IgD-negative memory B cell (primary cell): ENCODE results near the gene PGM3. TPM values are rescaled to one million over a fixed set of nuclear protein-coding genes. Genes with fewer than 3 reads are reported as not detected.

ENCODE experiments used
- H3K27ac Mint-ChIP-seq, 3 donors: one replicate each; pipeline ENCODE4 v1.8.0; 2020 to 2022; ENCODE audit warnings: mild to moderate bottlenecking in 3 of 3, mixed read lengths in 3 of 3, moderate library complexity in 1 of 3
- H3K27me3 Mint-ChIP-seq: one replicate; pipeline ENCODE4 v1.8.0; 2021; ENCODE audit warnings: mixed read lengths
- H3K36me3 Mint-ChIP-seq: one replicate; pipeline ENCODE4 v1.8.0; 2020; ENCODE audit warnings: mild to moderate bottlenecking, mixed read lengths
- H3K4me1 Mint-ChIP-seq, 3 donors: one replicate each; pipeline ENCODE4 v1.8.0; 2020 to 2022; ENCODE audit warnings: mixed read lengths in 3 of 3, mild to moderate bottlenecking in 1 of 3
- H3K4me3 Mint-ChIP-seq, 4 donors: one replicate each; pipeline ENCODE4 v1.8.0; 2020 to 2022; ENCODE audit warnings: mild to moderate bottlenecking in 4 of 4, mixed read lengths in 4 of 4, moderate library complexity in 3 of 4
- H3K9me3 Mint-ChIP-seq, 3 donors: one replicate each; pipeline ENCODE4 v1.8.0; 2020 to 2021; ENCODE audit warnings: mixed read lengths in 3 of 3, mild to moderate bottlenecking in 1 of 3
- polyA plus RNA-seq: library from polyadenylated mRNA; unstranded; fragments of 300-500 nt; fragmentation: Illumina TruSeq; gene quantifications from one replicate; pipeline ENCODE4 v1.2.3, GENCODE V29; 2021

The PGM3 gene
- polyA plus RNA-seq, 1 donor from 2014 or later: 11.6 TPM

GRCh38 chr6:83155794-83156193, 37.3 kb downstream of the PGM3 start:
- H3K27me3 Mint-ChIP-seq: no peaks in the 10 kb centered on the region
- H3K4me3 Mint-ChIP-seq: no peak overlapping the region
- H3K4me1 Mint-ChIP-seq: no peaks in the 10 kb centered on the region
- H3K36me3 Mint-ChIP-seq: peaks cover 5% of the 10 kb centered on the region
- H3K9me3 Mint-ChIP-seq: no peaks in the 10 kb centered on the region
- no peak overlapping the region for H3K27ac Mint-ChIP-seq

GRCh38 chr6:83153883-83154521, 39.1 kb downstream of the PGM3 start:
- H3K36me3 Mint-ChIP-seq: no peaks in the 10 kb centered on the region
- no peak overlapping the region for H3K4me3 Mint-ChIP-seq
- no peaks in the 10 kb centered on the region for H3K9me3 Mint-ChIP-seq
- H3K27me3 Mint-ChIP-seq: no peaks in the 10 kb centered on the region
- no peaks in the 10 kb centered on the region for H3K4me1 Mint-ChIP-seq
- H3K27ac Mint-ChIP-seq: no peak overlapping the region

GRCh38 chr6:83152913-83153312, 40.2 kb downstream of the PGM3 start:
- no peaks in the 10 kb centered on the region for H3K9me3 Mint-ChIP-seq
- H3K4me1 Mint-ChIP-seq: no peaks in the 10 kb centered on the region
- H3K36me3 Mint-ChIP-seq: no peaks in the 10 kb centered on the region
- H3K27ac Mint-ChIP-seq: no peak overlapping the region
- H3K4me3 Mint-ChIP-seq: no peak overlapping the region
- no peaks in the 10 kb centered on the region for H3K27me3 Mint-ChIP-seq

GRCh38 chr6:83151114-83151513, 42.0 kb downstream of the PGM3 start:
- Mint-ChIP-seq H3K27ac (no peak overlapping the region), H3K36me3 (no peaks in the 10 kb centered on the region), H3K4me3 (no peak overlapping the region)

GRCh38 chr6:83138758-83139157, 54.3 kb downstream of the PGM3 start:
- Mint-ChIP-seq H3K4me3 (no peak overlapping the region), H3K27me3 (no peaks in the 10 kb centered on the region), H3K27ac (no peak overlapping the region), H3K36me3 (peaks cover 7% of the 10 kb centered on the region), H3K9me3 (no peaks in the 10 kb centered on the region), H3K4me1 (no peaks in the 10 kb centered on the region)

More at GRCh38 chr6:83151114-83151513, 42.0 kb downstream of the PGM3 start:
- Mint-ChIP-seq H3K27me3 (no peaks in the 10 kb centered on the region), H3K4me1 (no peaks in the 10 kb centered on the region), H3K9me3 (no peaks in the 10 kb centered on the region)

GRCh38 chr6:83138118-83138722, 54.8 kb downstream of the PGM3 start:
- H3K27me3 Mint-ChIP-seq: no peaks in the 10 kb centered on the region
- H3K4me1 Mint-ChIP-seq: no peaks in the 10 kb centered on the region
- H3K4me3 Mint-ChIP-seq: no peak overlapping the region
- no peaks in the 10 kb centered on the region for H3K9me3 Mint-ChIP-seq
- peaks cover 3% of the 10 kb centered on the region for H3K36me3 Mint-ChIP-seq
- H3K27ac Mint-ChIP-seq: no peak overlapping the region

- Mint-ChIP-seq H3K36me3 (peaks cover 6% of the 10 kb centered on the region), H3K27me3 (no peaks in the 10 kb centered on the region), H3K4me1 (no peaks in the 10 kb centered on the region), H3K4me3 (no peak overlapping the region), H3K27ac (no peak overlapping the region), H3K9me3 (no peaks in the 10 kb centered on the region)
These were observed 60.9 kb downstream of the PGM3 start for GRCh38 chr6:83132121-83132520.

GRCh38 chr6:83127976-83128375, 65.1 kb downstream of the PGM3 start:
- Mint-ChIP-seq H3K36me3 (peaks cover 6% of the 10 kb centered on the region), H3K4me3 (no peak overlapping the region), H3K27me3 (no peaks in the 10 kb centered on the region), H3K4me1 (no peaks in the 10 kb centered on the region), H3K27ac (no peak overlapping the region), H3K9me3 (no peaks in the 10 kb centered on the region)

- H3K27me3 Mint-ChIP-seq: no peaks in the 10 kb centered on the region
- H3K4me3 Mint-ChIP-seq: no peak overlapping the region
- H3K4me1 Mint-ChIP-seq: no peaks in the 10 kb centered on the region
- H3K36me3 Mint-ChIP-seq: peaks cover 6% of the 10 kb centered on the region
- H3K9me3 Mint-ChIP-seq: no peaks in the 10 kb centered on the region
- H3K27ac Mint-ChIP-seq: no peak overlapping the region
These were observed 65.8 kb downstream of the PGM3 start for GRCh38 chr6:83127258-83127657.

- H3K27me3 Mint-ChIP-seq: no peaks in the 10 kb centered on the region
- no peak overlapping the region for H3K4me3 Mint-ChIP-seq
- no peaks in the 10 kb centered on the region for H3K9me3 Mint-ChIP-seq
- H3K4me1 Mint-ChIP-seq: no peaks in the 10 kb centered on the region
- H3K36me3 Mint-ChIP-seq: peaks cover 6% of the 10 kb centered on the region
- no peak overlapping the region for H3K27ac Mint-ChIP-seq
These were observed 66.3 kb downstream of the PGM3 start for GRCh38 chr6:83126807-83127206.

GRCh38 chr6:83126223-83126622, 66.8 kb downstream of the PGM3 start:
- no peaks in the 10 kb centered on the region for H3K4me1 Mint-ChIP-seq
- H3K36me3 Mint-ChIP-seq: peaks cover 6% of the 10 kb centered on the region
- no peak overlapping the region for H3K27ac Mint-ChIP-seq
- H3K4me3 Mint-ChIP-seq: no peak overlapping the region
- H3K9me3 Mint-ChIP-seq: no peaks in the 10 kb centered on the region
- no peaks in the 10 kb centered on the region for H3K27me3 Mint-ChIP-seq

- Mint-ChIP-seq H3K27me3 (no peaks in the 10 kb centered on the region), H3K4me1 (no peaks in the 10 kb centered on the region), H3K27ac (no peak overlapping the region), H3K4me3 (no peak overlapping the region), H3K9me3 (no peaks in the 10 kb centered on the region), H3K36me3 (peaks cover 6% of the 10 kb centered on the region)
These were observed 67.6 kb downstream of the PGM3 start for GRCh38 chr6:83125425-83125824.

GRCh38 chr6:83124553-83124952, 68.5 kb downstream of the PGM3 start:
- peaks cover 6% of the 10 kb centered on the region for H3K36me3 Mint-ChIP-seq
- H3K4me3 Mint-ChIP-seq: no peak overlapping the region

GRCh38 chr6:83119742-83120300, 73.2 kb downstream of the PGM3 start:
- no peaks in the 10 kb centered on the region for H3K4me1 Mint-ChIP-seq
- H3K27me3 Mint-ChIP-seq: no peaks in the 10 kb centered on the region
- no peaks in the 10 kb centered on the region for H3K9me3 Mint-ChIP-seq
- H3K27ac Mint-ChIP-seq: no peak overlapping the region
- no peak overlapping the region for H3K4me3 Mint-ChIP-seq
- H3K36me3 Mint-ChIP-seq: peaks cover 2% of the 10 kb centered on the region

More at GRCh38 chr6:83124553-83124952, 68.5 kb downstream of the PGM3 start:
- no peaks in the 10 kb centered on the region for H3K9me3 Mint-ChIP-seq
- H3K4me1 Mint-ChIP-seq: no peaks in the 10 kb centered on the region
- H3K27ac Mint-ChIP-seq: peak overlapping the region in 2 of 3 donors; percentile 53 to 75
- no peaks in the 10 kb centered on the region for H3K27me3 Mint-ChIP-seq

- no peak overlapping the region for H3K27ac Mint-ChIP-seq
- H3K9me3 Mint-ChIP-seq: no peaks in the 10 kb centered on the region
- no peaks in the 10 kb centered on the region for H3K4me1 Mint-ChIP-seq
- no peaks in the 10 kb centered on the region for H3K27me3 Mint-ChIP-seq
- H3K36me3 Mint-ChIP-seq: peaks cover 6% of the 10 kb centered on the region
- H3K4me3 Mint-ChIP-seq: no peak overlapping the region
These were observed 75.3 kb downstream of the PGM3 start for GRCh38 chr6:83117802-83118201.
